GM12878 (cell line): ENCODE measurements around the gene FAM8A1. TPM values are rescaled to one million over a fixed set of nuclear protein-coding genes. Genes with fewer than 3 reads are reported as not detected.

Experiments
- ATAC-seq: fragments of 200-7000 bp; cut with Tn5 transposase; 3 replicates; pipeline ENCODE4 v1.9.1; 2020; ENCODE audit warnings: mild to moderate bottlenecking, moderate library complexity
- BruUV-seq: library from RNA; stranded (reverse); fragments of 400-500 nt; replicated peaks from 2 replicates; lab custom pipeline; 2021; lab: Mats Ljungman, UMichigan
- CTCF ChIA-PET: fragments of 300-600 bp; sonication (Branson Sonifier 250); formaldehyde crosslinking; extraction: SDS; loops from one replicate; lab custom pipeline; 2021; ENCODE audit warnings: inconsistent platforms; lab: Yijun Ruan, JAX
- POLR2A ChIA-PET: fragments of 350-600 bp; formaldehyde crosslinking; extraction: SDS; loops from one replicate; lab custom pipeline; 2021; ENCODE audit warnings: inconsistent platforms; lab: Charles Lee
- RAD21 ChIA-PET: fragments of 300-600 bp; sonication (Branson Sonifier 250); formaldehyde crosslinking; loops from one replicate; lab custom pipeline; 2023; ENCODE audit warnings: antibody characterized with exemption; ENCODE audit not compliant: unreplicated experiment; lab: Charles Lee
- SMC1A ChIA-PET: fragments of 300-600 bp; sonication (Branson Sonifier 250); formaldehyde crosslinking; loops from one replicate; lab custom pipeline; 2023; ENCODE audit not compliant: unreplicated experiment, uncharacterized antibody; lab: Charles Lee
- DNase-seq: peaks from one replicate; pipeline ENCODE4 v3.0.0-alpha.2; 2011; ENCODE audit warnings: low read depth, low spot score
- FAIRE-seq: peaks from 3 replicates; lab custom pipeline; 2011; peaks lifted over from hg19 to GRCh38; lab: Jason Lieb, UNC
- H2AFZ ChIP-seq: 2 replicates; pipeline ENCODE4 v1.6.0; 2011; ENCODE audit warnings: low read depth, low read length, control low read depth; ENCODE audit not compliant: control insufficient read depth
- H3K27ac ChIP-seq: 2 replicates; pipeline ENCODE4 v1.5.1; 2011; ENCODE audit warnings: control low read depth; ENCODE audit not compliant: control insufficient read depth, insufficient read depth
- H3K27me3 ChIP-seq, 2 experiments: replicated peaks in 1 of 2; 2 replicates each; pipeline versions ENCODE4 v1.6.0 to v1.6.1; 2011; ENCODE audit warnings: low read length in 1 of 2; ENCODE audit not compliant: control insufficient read depth in 2 of 2, insufficient read depth in 2 of 2
- H3K36me3 ChIP-seq, 2 experiments: 2 replicates each; pipeline ENCODE4 v1.5.1; 2011; ENCODE audit warnings: low read length in 1 of 2; ENCODE audit not compliant: control insufficient read depth in 2 of 2, insufficient read depth in 2 of 2
- H3K4me1 ChIP-seq: 2 replicates; pipeline ENCODE4 v1.6.1; 2011; ENCODE audit warnings: mild to moderate bottlenecking, low read length, moderate library complexity, mixed read lengths; ENCODE audit not compliant: control insufficient read depth, insufficient read depth
- H3K4me2 ChIP-seq: 2 replicates; pipeline ENCODE4 v1.6.0; 2011; ENCODE audit warnings: control low read depth; ENCODE audit not compliant: control insufficient read depth, insufficient read depth
- H3K4me3 ChIP-seq: fragments of 200-600 bp; sonication (generic); 2 replicates; pipeline ENCODE4 v1.5.1; 2016
- H3K79me2 ChIP-seq: 2 replicates; pipeline ENCODE4 v1.6.0; 2011; ENCODE audit warnings: low read length; ENCODE audit not compliant: control insufficient read depth, insufficient read depth
- H3K9ac ChIP-seq: 2 replicates; pipeline ENCODE4 v1.8.0; 2011; ENCODE audit warnings: low read length, control low read depth, mixed read lengths; ENCODE audit not compliant: control insufficient read depth, insufficient read depth
- H3K9me3 ChIP-seq: replicated peaks from 3 replicates; pipeline ENCODE4 v1.5.1; 2011; ENCODE audit warnings: mild to moderate bottlenecking, low read length; ENCODE audit not compliant: control insufficient read depth, insufficient read depth
- H4K20me1 ChIP-seq: 2 replicates; pipeline ENCODE4 v1.6.0; 2011; ENCODE audit not compliant: control insufficient read depth, insufficient read depth
- EZH2 ChIP-seq: IDR thresholded peaks from 2 replicates; pipeline ENCODE4 v1.6.1; 2012; ENCODE audit warnings: low read depth, mild to moderate bottlenecking, control low read depth, inconsistent platforms, low read length, borderline replicate concordance; ENCODE audit not compliant: control insufficient read depth
- HCFC1 ChIP-seq: fragments of 150-350 bp; IDR thresholded peaks from 2 replicates; pipeline ENCODE4 v1.6.1; 2014; ENCODE audit warnings: low read length
- HDAC2 ChIP-seq: fragments of 200-600 bp; sonication (generic); IDR thresholded peaks from 2 replicates; pipeline ENCODE4 v1.6.1; 2017
- HSF1 ChIP-seq: fragments of 150-350 bp; IDR thresholded peaks from 2 replicates; pipeline ENCODE4 v1.6.1; 2014; ENCODE audit warnings: mild to moderate bottlenecking, low read depth, low read length
- KAT2A ChIP-seq: conservative IDR thresholded peaks from 2 replicates; pipeline ENCODE4 v1.6.1; 2011; ENCODE audit warnings: low read depth, low read length; ENCODE audit not compliant: control insufficient read depth
- SMAD1 ChIP-seq: fragments of 450-650 bp; IDR thresholded peaks from 2 replicates; pipeline ENCODE4 v1.6.1; 2018; ENCODE audit warnings: mild to moderate bottlenecking, low read depth; ENCODE audit not compliant: partially characterized antibody
- SMAD5 ChIP-seq: IDR thresholded peaks from 2 replicates; pipeline ENCODE4 v1.6.1; 2016; ENCODE audit warnings: antibody characterized with exemption, low read depth
- WGBS: methylation state at CpG from one replicate; pipeline ENCODE4 v1.1.6; 2016; ENCODE audit warnings: low lambda C conversion rate; ENCODE audit not compliant: insufficient replicate concordance, insufficient coverage; ENCODE audit errors: missing lambda C conversion rate; 5-methylcytosine and 5-hydroxymethylcytosine counted together
- in situ Hi-C: fragments of 300-500 bp; cut with MboI; formaldehyde crosslinking; loops from 9 replicates; pipeline ENCODE4 v1.14.3; 2018; ENCODE audit warnings: mixed read lengths
- intact Hi-C: fragments of 100-400 bp; cut with micrococcal nuclease; formaldehyde crosslinking; loops from one replicate; pipeline ENCODE4 v1.14.2; 2022; ENCODE audit not compliant: unreplicated experiment
- polyA plus RNA-seq, 11 experiments: library from polyadenylated mRNA; depleted of rRNA in 4 of 11; unstranded in 6 of 11; stranded (reverse) in 5 of 11; fragments of >200 nt; fragmentation: Nextera tagmentation in 4 of 11; fragmentation: Illumina TruSeq in 1 of 11; extraction: Ambion mirVana in 4 of 11; extraction: Trizol in 1 of 11; gene quantifications; 1 replicate in 1 of 11; 2 replicates in 10 of 11; pipeline versions ENCODE4 v1.2.1 to v1.2.3, GENCODE V29; 2011 to 2016; ENCODE audit warnings: inconsistent platforms in 2 of 11, missing spikeins in 2 of 11, low read depth in 1 of 11
- total RNA-seq, 4 experiments: library from RNA; depleted of rRNA in 3 of 4; stranded (reverse); fragments of >200 nt in 3 of 4; fragmentation: Illumina TruSeq in 1 of 4; extraction: Trizol in 1 of 4; gene quantifications; 2 replicates each; pipeline versions ENCODE4 v1.2.1 to v1.2.3, GENCODE V29; 2013 to 2021
- TF ChIP-seq, protein P1 (sequence below): IDR thresholded peaks from 2 replicates; pipeline ENCODE4 v1.6.1; 2011; ENCODE audit warnings: low read depth, mild to moderate bottlenecking, low read length, moderate library complexity, borderline replicate concordance; ENCODE audit errors: extremely low read depth

FAM8A1 gene
- total and polyA plus RNA-seq, 10 of the 15 experiments (the other 5 are each of a cell fraction or from before 2014, with no cell fraction given): 1.4 to 7.4 (median 3.6) TPM

DNA sequence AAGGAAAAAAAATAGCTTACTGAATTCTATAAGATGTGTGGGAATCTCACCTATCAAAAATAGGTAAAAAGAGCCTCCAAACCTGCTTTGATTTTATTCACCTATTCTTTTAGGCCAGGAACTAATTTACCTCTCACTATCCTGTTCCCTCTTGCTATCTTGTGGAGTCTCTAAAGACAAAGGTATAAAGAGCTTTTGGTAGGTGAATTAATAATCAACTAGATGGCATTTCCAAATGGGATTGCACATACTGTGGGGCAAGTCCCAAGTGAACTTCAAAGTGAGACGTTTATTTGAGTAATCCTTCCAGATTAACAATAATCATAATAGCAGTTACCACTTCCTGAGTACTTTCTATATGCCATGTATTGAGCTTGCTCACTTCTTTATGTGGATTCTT, 2.8 kb downstream of the FAM8A1 start:
- H3K4me1 ChIP-seq: no peaks in the 10 kb centered on the region; the same call in 1 of the 2 replicates
- no peak for TF ChIP-seq HCFC1
- ChIA-PET POLR2A (interaction anchor here (1.2 to 1.4 kb wide), 2 partner anchors 9 to 101 kb away, joined by 3 to 6 read pairs; no protein-coding TSS in a partner anchor), RAD21 (interaction anchor here (0.8 to 1.2 kb wide), 4 partner anchors 11 to 140 kb away, joined by 3 read pairs; no protein-coding TSS in a partner anchor), SMC1A (interaction anchor here (0.7 to 3.2 kb wide), 8 partner anchors 8 to 213 kb away, joined by 3 to 12 read pairs (median 4); no protein-coding TSS in a partner anchor), CTCF (interaction anchor here (0.9 to 1.3 kb wide), 3 partner anchors 25 to 99 kb away, joined by 3 to 4 read pairs (median 4); no protein-coding TSS in a partner anchor)
- BruUV-seq: no TSS peak
- H3K36me3 ChIP-seq: no peaks in the 10 kb centered on the region; a peak in 1 of 4 replicates
- H3K9ac ChIP-seq: no peak overlapping the region
- no peak overlapping the region for H2AFZ ChIP-seq
- H3K4me3 ChIP-seq: no peak overlapping the region
- FAIRE-seq (no peak), ATAC-seq (no peak), DNase-seq (no peak)
- in situ Hi-C loops: no loop called here
- no peaks in the 10 kb centered on the region for H4K20me1 ChIP-seq
- no peak overlapping the region for H3K4me2 ChIP-seq
- H3K27me3 ChIP-seq: no peaks in the 10 kb centered on the region
- WGBS: 0% methylated on average over 1 of the region's 1 CpG
- H3K9me3 ChIP-seq: no peaks in the 10 kb centered on the region
- H3K27ac ChIP-seq: no peak overlapping the region
- peaks cover 5% of the 10 kb centered on the region for H3K79me2 ChIP-seq
- intact Hi-C loops: no loop called here

DNA sequence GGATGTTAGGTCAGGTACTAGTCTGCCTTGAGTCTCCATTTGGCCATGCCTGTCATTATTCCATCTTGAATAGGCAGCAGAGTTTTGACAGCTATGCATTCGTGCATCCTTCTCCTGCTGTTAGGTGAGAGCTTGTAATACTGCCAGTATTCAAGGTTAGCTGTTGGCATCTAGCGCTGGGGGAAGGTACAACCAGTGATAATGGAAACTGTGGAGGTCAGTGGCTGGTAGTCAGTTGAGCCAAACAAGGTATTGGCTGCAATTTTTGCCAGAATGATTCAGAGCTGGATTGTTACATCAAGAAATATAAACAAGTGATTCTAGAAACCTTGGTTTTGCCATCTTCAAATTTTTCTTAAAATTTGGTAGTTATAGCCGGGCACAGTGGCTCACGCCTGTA, 6.5 kb downstream of the FAM8A1 start:
- H3K79me2 ChIP-seq: no peaks in the 10 kb centered on the region
- no peak for ATAC-seq
- WGBS: 87% methylated on average over 4 of the region's 4 CpGs
- no peak overlapping the region for H3K4me2 ChIP-seq
- DNase-seq: no peak
- BruUV-seq: no TSS peak
- SMC1A ChIA-PET: no interaction called here
- no peaks in the 10 kb centered on the region for H3K9me3 ChIP-seq
- intact Hi-C loops (no loop called here), in situ Hi-C loops (no loop called here)
- H3K36me3 ChIP-seq: no peaks in the 10 kb centered on the region; a peak in 1 of 4 replicates
- H2AFZ ChIP-seq: no peak overlapping the region
- TF ChIP-seq SMAD5 (no peak), EZH2 (no peak), SMAD1 (no peak), HDAC2 (no peak), KAT2A (no peak), HSF1 (no peak)
- TF ChIP-seq, protein P1, sequence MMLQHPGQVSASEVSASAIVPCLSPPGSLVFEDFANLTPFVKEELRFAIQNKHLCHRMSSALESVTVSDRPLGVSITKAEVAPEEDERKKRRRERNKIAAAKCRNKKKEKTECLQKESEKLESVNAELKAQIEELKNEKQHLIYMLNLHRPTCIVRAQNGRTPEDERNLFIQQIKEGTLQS: no peak
- no peaks in the 10 kb centered on the region for H3K27me3 ChIP-seq
- POLR2A ChIA-PET: interaction anchor here (0.7 kb wide), 1 partner anchor 31 kb away, joined by 5 read pairs; no protein-coding TSS in a partner anchor
- H4K20me1 ChIP-seq: no peaks in the 10 kb centered on the region
- CTCF ChIA-PET: no interaction called here
- RAD21 ChIA-PET: no interaction called here
- H3K27ac ChIP-seq: no peak overlapping the region
- no peaks in the 10 kb centered on the region for H3K4me1 ChIP-seq
- no peak overlapping the region for H3K9ac ChIP-seq
- no peak for FAIRE-seq
- H3K4me3 ChIP-seq: no peak overlapping the region
